ENCODE measurements around the gene EME2. TPM values are rescaled to one million over a fixed set of nuclear protein-coding genes. Genes with fewer than 3 reads are reported as not detected.

The EME2 gene
- total RNA-seq, 1 experiment from 2014 or later, result 63.6 TPM

- H2BK5ac ChIP-seq (ENCODE audit: insufficient read length, low read length), result no peak overlapping the region
- H3K4ac ChIP-seq (ENCODE audit: low read depth, low read length), result no peak overlapping the region
- no peak overlapping the region for H4K5ac ChIP-seq (ENCODE audit: insufficient read length, low read depth, low read length)
- H3K9me3 ChIP-seq (ENCODE audit: control insufficient read depth, low read depth, low read length), result no peaks in the 10 kb centered on the region
- no peak for TF ChIP-seq CTCF (conservative IDR thresholded peaks at IDR 0.05)
- no peak overlapping the region for H3K23ac ChIP-seq (ENCODE audit: insufficient read length, low read depth, low read length)
- no peak overlapping the region for H2BK20ac ChIP-seq (ENCODE audit: low read depth, low read length, poor library complexity, severe bottlenecking)
- H4K91ac ChIP-seq (ENCODE audit: insufficient read length, low read depth, low read length), result no peak overlapping the region
- H4K20me1 ChIP-seq (ENCODE audit: control insufficient read depth, insufficient read depth, insufficient read length), result no peaks in the 10 kb centered on the region
- peaks cover 2% of the 10 kb centered on the region; the same call in 1 of the 2 replicates for H3K79me2 ChIP-seq (ENCODE audit: insufficient read depth, low read length)
- H3K14ac ChIP-seq (ENCODE audit: insufficient read depth, low read length), result no peak overlapping the region
- Mint-ChIP-seq H3K4me1 (peaks cover 5 to 9% of the 10 kb centered on the region in 2 experiments), H3K4me3 (no peak overlapping the region), H3K9me3 (no peaks in the 10 kb centered on the region; a peak in 1 of 5 replicates), H3K27ac (no peak overlapping the region), H3K27me3 (ENCODE audit: low read depth) (peaks cover 4% of the 10 kb centered on the region), H3K36me3 (ENCODE audit: insufficient read depth in 1 of 3, low read depth in 3 of 3) (peaks cover 0 to 4% (median 4%) of the 10 kb centered on the region in 3 experiments; a peak in 5 of 7 replicates)
- no peaks in the 10 kb centered on the region; the same call in 1 of the 2 replicates for H3K4me1 ChIP-seq (ENCODE audit: insufficient read depth, low read length)
- H2BK120ac ChIP-seq (ENCODE audit: low read depth, low read length, poor library complexity, severe bottlenecking), result no peak overlapping the region
- no peak overlapping the region for H3K18ac ChIP-seq (ENCODE audit: insufficient read length, low read depth, low read length)
- DNase-seq, result no peak
- no peak overlapping the region for H3K56ac ChIP-seq (ENCODE audit: insufficient read length, low read depth, low read length)
- no peak overlapping the region for H3K9ac ChIP-seq (ENCODE audit: extremely low read depth, insufficient read length, low read length)
- H3K79me1 ChIP-seq (ENCODE audit: insufficient read depth, low read depth, low read length, poor library complexity, severe bottlenecking), result peaks cover 4% of the 10 kb centered on the region
- H3K27me3 ChIP-seq (ENCODE audit: insufficient read depth, low read length), result no peaks in the 10 kb centered on the region
- no CpG with 5 or more reads among the region's 16 CpGs for WGBS (ENCODE audit: extremely low coverage, insufficient read length, low lambda C conversion rate)
- no peak overlapping the region for H4K8ac ChIP-seq (replicated peaks; ENCODE audit: insufficient read length, low read depth, low read length)
- H3K27ac ChIP-seq (ENCODE audit: insufficient read length, low read depth, low read length), result no peak overlapping the region
- H2BK12ac ChIP-seq (ENCODE audit: insufficient read length, low read depth, low read length), result no peak overlapping the region
- no peak overlapping the region for H2AFZ ChIP-seq (ENCODE audit: low read length)
- H3T11ph ChIP-seq (ENCODE audit: low read length), result no peak overlapping the region
- no peak overlapping the region for H3K4me2 ChIP-seq (ENCODE audit: insufficient read depth, insufficient read length, low read length)
- H2BK15ac ChIP-seq (ENCODE audit: low read depth, low read length), result no peak overlapping the region
- peaks cover 9% of the 10 kb centered on the region for H3K23me2 ChIP-seq (ENCODE audit: insufficient read length, low read depth, low read length, poor library complexity, severe bottlenecking)
- no peak overlapping the region for H2AK5ac ChIP-seq (ENCODE audit: insufficient read length, low read length)
Observed at GRCh38 chr16:1822801-1823200, 50.2 kb downstream of the EME2 start.

Measured in H9 (cell line).